Measurements from ENCODE around the gene RASAL1.

The RASAL1 gene

GRCh38 chr12:113099364-113099763 lies 36.2 kb downstream of the RASAL1 start:
- no peak for FAIRE-seq
- DNase-seq (ENCODE audit: insufficient read length, low spot score): no peak

GRCh38 chr12:113098441-113099028 lies 37.0 kb downstream of the RASAL1 start:
- DNase-seq (ENCODE audit: insufficient read length, low spot score) (peak; percentile 83), FAIRE-seq (peak; percentile 97)

- DNase-seq (ENCODE audit: insufficient read length, low spot score) (no peak), FAIRE-seq (no peak)
These were observed 37.7 kb downstream of the RASAL1 start for GRCh38 chr12:113097716-113098440.

- DNase-seq (ENCODE audit: insufficient read length, low spot score) (no peak), FAIRE-seq (no peak)
These were observed 38.7 kb downstream of the RASAL1 start for GRCh38 chr12:113096675-113097461.

- FAIRE-seq: no peak
These were observed 40.2 kb downstream of the RASAL1 start for GRCh38 chr12:113095405-113095804.

GRCh38 chr12:113094738-113095137 lies 40.8 kb downstream of the RASAL1 start:
- no peak for FAIRE-seq
- no peak for DNase-seq (ENCODE audit: insufficient read length, low spot score)

More at GRCh38 chr12:113095405-113095804, 40.2 kb downstream of the RASAL1 start:
- DNase-seq (ENCODE audit: insufficient read length, low spot score): no peak

- DNase-seq (ENCODE audit: insufficient read length, low spot score) (no peak), FAIRE-seq (no peak)
These were observed 42.0 kb downstream of the RASAL1 start for GRCh38 chr12:113093409-113094101.

GRCh38 chr12:113092607-113093408 lies 42.8 kb downstream of the RASAL1 start:
- no peak for FAIRE-seq

GRCh38 chr12:113091506-113091905 lies 44.1 kb downstream of the RASAL1 start:
- FAIRE-seq (no peak), DNase-seq (ENCODE audit: insufficient read length, low spot score) (no peak)

More at GRCh38 chr12:113092607-113093408, 42.8 kb downstream of the RASAL1 start:
- DNase-seq (ENCODE audit: insufficient read length, low spot score): no peak

- DNase-seq (ENCODE audit: insufficient read length, low spot score) (no peak), FAIRE-seq (no peak)
These were observed 44.8 kb downstream of the RASAL1 start for GRCh38 chr12:113090740-113091139.

GRCh38 chr12:113089839-113090238 lies 45.7 kb downstream of the RASAL1 start:
- DNase-seq (ENCODE audit: insufficient read length, low spot score) (no peak), FAIRE-seq (no peak)

GRCh38 chr12:113088971-113089756 lies 46.4 kb downstream of the RASAL1 start:
- peak; percentile 41 for DNase-seq (ENCODE audit: insufficient read length, low spot score)
- FAIRE-seq: no peak

- FAIRE-seq (no peak), DNase-seq (ENCODE audit: insufficient read length, low spot score) (no peak)
These were observed 47.5 kb downstream of the RASAL1 start for GRCh38 chr12:113088037-113088436.

- FAIRE-seq: no peak
These were observed 48.4 kb downstream of the RASAL1 start for GRCh38 chr12:113087193-113087592.

GRCh38 chr12:113086249-113087164 lies 49.1 kb downstream of the RASAL1 start:
- FAIRE-seq: peak; percentile 87
- no peak for DNase-seq (ENCODE audit: insufficient read length, low spot score)

More at GRCh38 chr12:113087193-113087592, 48.4 kb downstream of the RASAL1 start:
- DNase-seq (ENCODE audit: insufficient read length, low spot score): no peak

- peak; percentile 51 for FAIRE-seq
- DNase-seq (ENCODE audit: insufficient read length, low spot score): no peak
These were observed 51.6 kb downstream of the RASAL1 start for GRCh38 chr12:113083863-113084435.

GRCh38 chr12:113082486-113083148 lies 52.9 kb downstream of the RASAL1 start:
- peak; percentile 99 for FAIRE-seq
- DNase-seq (ENCODE audit: insufficient read length, low spot score): no peak

All from GM19239 (cell line).